Epithelial cell of esophagus (primary cell): ENCODE results near the gene EVI5.

Experiments
- DNase-seq: peaks from one replicate; pipeline ENCODE4 v3.0.0; 2010; ENCODE audit warnings: low read depth
- H3K4me3 ChIP-seq: 2 replicates; pipeline ENCODE4 v1.5.1; 2011; ENCODE audit warnings: mild to moderate bottlenecking, low read length, control low read depth
- TF ChIP-seq, protein P1 (sequence below): IDR thresholded peaks from 2 replicates; pipeline ENCODE4 v1.5.1; 2011; ENCODE audit warnings: low read depth, mild to moderate bottlenecking, low read length, control low read depth, inconsistent platforms; ENCODE audit not compliant: insufficient read depth; ENCODE audit errors: missing control alignments

Gene EVI5

DNA sequence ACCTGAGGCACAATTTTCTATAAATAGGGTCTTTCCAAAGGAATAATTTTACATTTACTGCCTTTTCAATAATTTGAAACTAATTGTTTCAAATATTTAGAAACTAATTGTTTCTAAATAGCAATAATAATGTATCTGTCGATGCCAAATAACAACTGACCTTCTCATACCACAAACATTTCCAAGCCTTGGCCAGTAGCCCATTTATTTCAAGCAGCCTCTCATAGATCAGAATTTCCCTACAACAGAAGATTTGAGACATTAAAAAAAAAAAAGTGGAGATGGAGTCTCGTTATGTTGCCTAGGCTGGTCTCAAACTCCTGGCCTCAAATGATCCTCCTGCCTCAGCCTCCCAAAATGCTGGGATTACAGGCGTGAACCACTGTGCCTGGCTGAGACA, 296.1 kb downstream of the EVI5 start:
- TF ChIP-seq, protein P1, sequence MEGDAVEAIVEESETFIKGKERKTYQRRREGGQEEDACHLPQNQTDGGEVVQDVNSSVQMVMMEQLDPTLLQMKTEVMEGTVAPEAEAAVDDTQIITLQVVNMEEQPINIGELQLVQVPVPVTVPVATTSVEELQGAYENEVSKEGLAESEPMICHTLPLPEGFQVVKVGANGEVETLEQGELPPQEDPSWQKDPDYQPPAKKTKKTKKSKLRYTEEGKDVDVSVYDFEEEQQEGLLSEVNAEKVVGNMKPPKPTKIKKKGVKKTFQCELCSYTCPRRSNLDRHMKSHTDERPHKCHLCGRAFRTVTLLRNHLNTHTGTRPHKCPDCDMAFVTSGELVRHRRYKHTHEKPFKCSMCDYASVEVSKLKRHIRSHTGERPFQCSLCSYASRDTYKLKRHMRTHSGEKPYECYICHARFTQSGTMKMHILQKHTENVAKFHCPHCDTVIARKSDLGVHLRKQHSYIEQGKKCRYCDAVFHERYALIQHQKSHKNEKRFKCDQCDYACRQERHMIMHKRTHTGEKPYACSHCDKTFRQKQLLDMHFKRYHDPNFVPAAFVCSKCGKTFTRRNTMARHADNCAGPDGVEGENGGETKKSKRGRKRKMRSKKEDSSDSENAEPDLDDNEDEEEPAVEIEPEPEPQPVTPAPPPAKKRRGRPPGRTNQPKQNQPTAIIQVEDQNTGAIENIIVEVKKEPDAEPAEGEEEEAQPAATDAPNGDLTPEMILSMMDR, result no peak
- no peak overlapping the region for H3K4me3 ChIP-seq
- no peak for DNase-seq

DNA sequence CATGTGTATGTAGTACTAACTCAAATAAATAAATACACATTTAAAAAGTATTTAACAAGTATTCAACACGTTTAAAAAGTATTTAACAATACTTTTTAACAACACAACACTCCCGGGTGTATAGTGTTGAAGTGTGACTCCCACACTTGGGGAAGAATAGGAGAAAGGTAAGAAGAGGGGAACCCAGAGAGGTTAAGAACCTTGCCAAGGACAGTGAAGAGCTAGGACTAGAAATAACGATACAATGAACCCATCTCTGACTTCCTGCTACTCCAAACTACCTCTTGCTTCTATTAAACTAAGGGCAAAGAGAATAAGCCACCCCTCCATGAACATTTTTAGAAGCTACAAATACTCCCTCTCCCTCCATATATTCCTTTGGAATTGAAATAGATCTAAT, 296.5 kb downstream of the EVI5 start:
- TF ChIP-seq, protein P1, result no peak
- DNase-seq, result no peak
- no peak overlapping the region for H3K4me3 ChIP-seq

DNA sequence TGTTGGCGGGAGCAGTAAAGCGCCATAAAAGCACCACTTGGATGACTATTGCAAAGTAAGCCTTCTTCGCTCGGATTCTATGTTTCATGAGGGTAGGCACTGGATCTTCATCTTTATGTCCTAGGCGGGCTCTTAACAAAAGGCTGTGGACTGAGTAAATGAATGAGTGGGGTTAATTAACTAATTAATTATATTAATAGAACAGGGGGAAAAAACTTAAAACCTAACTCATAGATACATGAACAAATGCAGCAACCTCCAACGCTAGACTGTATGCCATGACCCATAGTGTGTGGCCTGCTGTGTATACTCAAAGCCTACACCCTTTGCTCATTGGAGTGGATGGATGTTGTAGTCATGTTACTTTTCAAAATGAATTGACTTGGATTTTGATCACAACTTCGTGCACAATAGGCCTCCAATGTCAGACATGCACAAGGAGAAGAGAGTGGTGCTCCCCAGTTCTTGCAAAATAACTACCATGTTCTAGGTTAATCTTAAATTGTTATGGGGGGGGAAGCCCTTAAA, 297.8 kb downstream of the EVI5 start:
- H3K4me3 ChIP-seq, result no peak overlapping the region
- TF ChIP-seq, protein P1, result no peak
- DNase-seq, result no peak

DNA sequence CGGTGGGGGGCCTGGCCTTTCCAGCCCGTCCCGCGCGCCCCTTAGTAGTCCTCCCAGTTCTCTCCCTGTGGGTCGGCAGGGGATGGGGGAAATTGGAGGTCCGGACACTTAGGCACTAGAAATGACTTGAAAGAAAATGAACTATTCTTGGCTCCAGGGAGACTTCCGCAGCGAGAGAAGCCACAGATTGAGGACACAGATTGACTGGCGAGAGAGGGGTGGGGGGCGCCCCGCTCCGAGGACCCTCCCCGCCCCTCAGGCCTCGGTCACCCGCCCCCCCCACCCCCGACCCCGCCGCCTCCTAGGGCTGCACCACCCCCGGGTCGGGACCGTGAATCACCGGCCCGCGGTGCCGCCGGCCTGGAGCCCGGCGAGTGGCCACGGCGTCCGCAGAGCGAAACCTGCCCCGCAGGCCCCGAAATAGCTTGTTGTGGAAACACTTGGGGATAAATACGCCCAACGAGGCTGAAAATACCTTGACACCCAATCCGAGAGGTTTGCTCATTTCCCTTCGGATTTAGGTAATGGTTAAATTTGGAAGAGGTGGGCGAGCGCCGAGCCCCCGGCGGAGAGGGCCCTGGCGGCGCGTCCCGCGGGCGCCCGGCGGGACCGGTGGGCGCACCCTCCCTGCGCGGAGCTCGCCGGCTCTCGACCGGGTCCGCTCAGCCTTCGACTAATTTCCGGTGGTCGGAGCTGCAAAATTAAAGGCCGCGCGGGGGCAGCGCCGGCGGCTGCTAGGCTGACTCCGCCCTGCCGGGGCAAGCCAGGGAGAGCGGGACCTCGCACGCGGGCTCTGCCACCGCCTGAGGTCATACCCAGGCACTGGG, 298.4 kb downstream of the EVI5 start, which contains the start of gene GFI1:
Gene GFI1 (minus strand): TSS at position 675 of the 827 bp plus-strand sequence. CDS start 3,438 bp downstream, outside the sequence.
- no peak for DNase-seq
- TF ChIP-seq, protein P1, result no peak
- H3K4me3 ChIP-seq, result peak within 1 kb of the TSS; percentile 16

DNA sequence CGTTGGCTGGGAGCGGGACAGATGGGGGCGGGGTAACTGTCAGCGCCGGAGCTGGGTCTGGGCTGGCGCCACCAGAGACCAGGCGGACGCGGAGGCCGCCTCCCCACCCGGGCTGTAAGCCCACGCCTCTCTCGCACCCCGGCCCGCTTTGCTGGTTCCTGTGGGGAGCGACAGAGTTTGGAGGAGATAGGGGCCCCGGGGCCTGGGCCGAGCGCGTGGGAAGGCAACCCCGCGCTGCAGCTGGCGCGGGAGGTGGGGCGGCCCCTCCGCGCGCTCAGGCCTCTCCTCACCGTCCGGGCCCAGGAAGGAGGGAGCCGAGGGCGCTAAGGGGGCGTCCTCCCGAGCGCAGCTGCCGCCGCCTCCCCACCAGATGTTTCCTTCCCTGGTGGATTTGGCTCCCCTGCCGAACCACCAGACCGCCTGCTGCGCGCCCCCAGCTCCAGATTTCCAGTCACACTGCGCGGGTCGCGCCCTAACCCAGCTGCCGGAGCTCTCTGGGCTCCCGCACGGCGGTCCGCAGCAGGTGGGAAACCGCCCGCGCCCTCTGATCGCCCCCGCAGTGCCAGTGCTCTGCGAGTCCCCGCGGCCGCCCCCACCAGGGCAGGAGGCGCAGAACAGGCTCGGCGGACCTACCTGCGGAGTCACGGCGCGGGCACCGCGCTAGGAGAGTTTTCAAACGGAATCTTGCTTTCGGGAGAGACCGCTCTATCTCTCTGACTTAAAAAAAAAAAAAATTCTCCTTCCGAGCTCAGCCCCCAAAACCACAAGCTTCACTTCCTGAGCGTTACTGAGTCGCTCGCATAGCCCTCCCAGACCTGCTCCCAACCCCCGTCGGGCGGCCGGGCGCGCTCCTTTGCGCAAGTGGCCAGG, 299.3 kb downstream of the EVI5 start:
- H3K4me3 ChIP-seq, result peak overlapping the region; percentile 16
- peak; percentile 60 for DNase-seq
- TF ChIP-seq, protein P1, result peak; percentile 33

GRCh38 chr1:92484472-92485380, 300.2 kb downstream of the EVI5 start:
- TF ChIP-seq, protein P1, result no peak
- no peak for DNase-seq
- H3K4me3 ChIP-seq, result peak overlapping the region; percentile 11
